LNCaP clone FGC (cell line): ENCODE measurements around the gene BBS7.

Source experiments
- DNase-seq: peaks from one replicate; pipeline ENCODE4 v3.0.0-alpha.2; 2011; ENCODE audit warnings: low read depth
- H3K4me3 ChIP-seq: 2 replicates; pipeline ENCODE4 v1.5.1; 2011; ENCODE audit warnings: mild to moderate bottlenecking, low read depth, low read length, control low read depth
- CTCF ChIP-seq: IDR thresholded peaks from 2 replicates; pipeline ENCODE4 v1.5.1; 2012; ENCODE audit warnings: mild to moderate bottlenecking; ENCODE audit not compliant: control insufficient read depth, insufficient read depth; ENCODE audit errors: extremely low read depth

Gene BBS7

GRCh38 chr4:121794505-121795188 lies 75.6 kb downstream of the BBS7 start:
- no peak for DNase-seq
- no peak for TF ChIP-seq CTCF
- H3K4me3 ChIP-seq, result no peak overlapping the region

- H3K4me3 ChIP-seq, result no peak overlapping the region
- no peak for DNase-seq
Measured at GRCh38 chr4:121792966-121793365, 77.3 kb downstream of the BBS7 start.

GRCh38 chr4:121791481-121791880 lies 78.8 kb downstream of the BBS7 start:
- TF ChIP-seq CTCF, result no peak
- no peak overlapping the region for H3K4me3 ChIP-seq
- no peak for DNase-seq

More at GRCh38 chr4:121792966-121793365, 77.3 kb downstream of the BBS7 start:
- no peak for TF ChIP-seq CTCF

GRCh38 chr4:121790976-121791375 lies 79.3 kb downstream of the BBS7 start:
- no peak for TF ChIP-seq CTCF
- H3K4me3 ChIP-seq, result no peak overlapping the region
- no peak for DNase-seq

GRCh38 chr4:121789960-121790829 lies 80.1 kb downstream of the BBS7 start:
- no peak for DNase-seq
- no peak overlapping the region for H3K4me3 ChIP-seq
- no peak for TF ChIP-seq CTCF

DNA sequence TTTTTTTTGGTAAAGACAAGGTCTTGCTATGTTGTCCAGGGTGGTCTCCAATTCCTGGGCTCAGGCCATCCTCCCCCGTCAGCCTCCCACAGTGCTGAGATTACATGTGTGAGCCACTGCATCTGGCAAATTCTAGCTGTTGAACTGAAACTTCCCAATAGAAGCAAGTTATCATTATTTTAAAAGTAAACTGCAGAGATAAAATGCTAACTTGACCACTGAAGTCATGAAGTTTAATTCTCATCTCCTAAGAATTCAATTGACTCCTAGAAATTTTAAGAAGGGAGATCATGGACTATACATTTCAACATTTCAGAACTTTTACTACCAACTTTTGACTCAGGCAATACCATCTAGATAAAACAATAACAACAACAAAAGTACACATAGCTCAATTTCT lies 80.8 kb downstream of the BBS7 start:
- no peak for DNase-seq
- no peak for TF ChIP-seq CTCF
- no peak overlapping the region for H3K4me3 ChIP-seq
